ENCODE measurements around the gene KIAA2012.
"Not testable (repeated sequence)": the region's sequence is repeated elsewhere in the genome, so short reads cannot be mapped to it uniquely, and the experiment has no call there.

The KIAA2012 gene

DNA sequence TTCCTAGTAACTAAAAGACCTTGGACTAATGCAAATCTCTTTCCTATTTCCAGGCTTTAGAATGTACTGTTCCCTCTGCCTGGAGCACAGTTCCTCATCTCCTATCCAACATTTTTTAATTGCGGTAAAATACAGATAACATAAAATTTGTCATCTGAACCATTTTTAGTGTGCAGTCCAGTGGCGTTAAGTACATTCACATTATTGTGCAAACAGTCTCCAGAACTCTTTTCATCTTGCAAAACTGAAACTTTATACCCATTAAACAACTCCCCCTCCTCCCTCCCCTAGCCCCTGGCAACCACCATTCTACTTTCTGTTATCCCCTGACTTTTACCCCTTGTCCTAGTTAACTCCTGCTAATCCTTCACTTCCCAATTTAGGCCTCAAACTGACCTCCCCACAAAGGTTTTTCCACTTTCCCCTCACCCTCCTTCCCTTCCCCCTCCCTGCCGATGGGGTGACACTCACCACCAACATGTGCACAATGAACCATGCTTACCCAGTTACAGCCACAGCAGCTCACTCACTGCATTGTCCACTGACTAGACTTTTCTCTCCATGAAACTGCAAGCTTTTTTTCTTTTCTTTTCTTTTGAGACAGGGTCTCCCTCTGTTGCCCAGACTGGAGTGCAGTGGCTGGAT lies 54.8 kb downstream of the KIAA2012 start:
- TF ChIP-seq, protein P1, sequence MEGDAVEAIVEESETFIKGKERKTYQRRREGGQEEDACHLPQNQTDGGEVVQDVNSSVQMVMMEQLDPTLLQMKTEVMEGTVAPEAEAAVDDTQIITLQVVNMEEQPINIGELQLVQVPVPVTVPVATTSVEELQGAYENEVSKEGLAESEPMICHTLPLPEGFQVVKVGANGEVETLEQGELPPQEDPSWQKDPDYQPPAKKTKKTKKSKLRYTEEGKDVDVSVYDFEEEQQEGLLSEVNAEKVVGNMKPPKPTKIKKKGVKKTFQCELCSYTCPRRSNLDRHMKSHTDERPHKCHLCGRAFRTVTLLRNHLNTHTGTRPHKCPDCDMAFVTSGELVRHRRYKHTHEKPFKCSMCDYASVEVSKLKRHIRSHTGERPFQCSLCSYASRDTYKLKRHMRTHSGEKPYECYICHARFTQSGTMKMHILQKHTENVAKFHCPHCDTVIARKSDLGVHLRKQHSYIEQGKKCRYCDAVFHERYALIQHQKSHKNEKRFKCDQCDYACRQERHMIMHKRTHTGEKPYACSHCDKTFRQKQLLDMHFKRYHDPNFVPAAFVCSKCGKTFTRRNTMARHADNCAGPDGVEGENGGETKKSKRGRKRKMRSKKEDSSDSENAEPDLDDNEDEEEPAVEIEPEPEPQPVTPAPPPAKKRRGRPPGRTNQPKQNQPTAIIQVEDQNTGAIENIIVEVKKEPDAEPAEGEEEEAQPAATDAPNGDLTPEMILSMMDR (IDR thresholded peaks at IDR 0.05; ENCODE audit: low read depth, low read length), result no peak
- TF ChIP-seq MAX (IDR thresholded peaks at IDR 0.05; ENCODE audit: low read depth, low read length) (peak; percentile 41; the same call in 1 of the 2 replicates), POLR2A (IDR thresholded peaks at IDR 0.05; ENCODE audit: extremely low read depth, insufficient read length) (no peak), MYC (IDR thresholded peaks at IDR 0.05; ENCODE audit: low read depth, low read length) (no peak)
- DNase-seq (ENCODE audit: low read depth), result peak; percentile 56
- no peak overlapping the region for H3K4me3 ChIP-seq (ENCODE audit: low read depth, low read length)

- H3K4me3 ChIP-seq (ENCODE audit: low read depth, low read length), result no peak overlapping the region
- TF ChIP-seq, protein P1 (IDR thresholded peaks at IDR 0.05; ENCODE audit: low read depth, low read length), result no peak
- no peak for TF ChIP-seq MYC (IDR thresholded peaks at IDR 0.05; ENCODE audit: low read depth, low read length)
- TF ChIP-seq POLR2A (IDR thresholded peaks at IDR 0.05; ENCODE audit: extremely low read depth, insufficient read length), result no peak
- TF ChIP-seq MAX (IDR thresholded peaks at IDR 0.05; ENCODE audit: low read depth, low read length), result no peak
- no peak for DNase-seq (ENCODE audit: low read depth)
Measured at GRCh38 chr2:202129841-202130240, 56.8 kb downstream of the KIAA2012 start.

GRCh38 chr2:202133200-202133908 lies 60.3 kb downstream of the KIAA2012 start:
- no peak for DNase-seq (ENCODE audit: low read depth)
- TF ChIP-seq MYC (IDR thresholded peaks at IDR 0.05; ENCODE audit: low read depth, low read length), result no peak
- TF ChIP-seq, protein P1 (IDR thresholded peaks at IDR 0.05; ENCODE audit: low read depth, low read length), result no peak
- TF ChIP-seq POLR2A (IDR thresholded peaks at IDR 0.05; ENCODE audit: extremely low read depth, insufficient read length), result no peak
- TF ChIP-seq MAX (IDR thresholded peaks at IDR 0.05; ENCODE audit: low read depth, low read length), result no peak
- H3K4me3 ChIP-seq (ENCODE audit: low read depth, low read length), result no peak overlapping the region

DNA sequence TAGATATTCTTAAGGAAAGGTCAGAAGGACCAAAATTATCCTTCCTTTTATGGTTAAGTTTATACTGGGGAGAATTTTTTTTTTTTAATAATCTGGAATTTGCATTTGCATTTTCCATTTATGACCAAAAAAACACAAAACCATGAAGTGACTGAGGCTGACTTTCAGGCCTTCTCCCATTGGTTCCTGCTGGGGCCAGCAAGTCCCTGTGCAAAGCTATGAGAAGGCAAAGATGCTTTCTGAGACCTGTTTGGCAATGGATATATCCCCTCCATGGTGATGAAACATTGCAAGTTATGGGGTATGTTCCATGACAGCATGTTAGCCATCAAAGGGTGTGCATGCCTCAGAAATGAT lies 60.8 kb downstream of the KIAA2012 start:
- TF ChIP-seq MAX (IDR thresholded peaks at IDR 0.05; ENCODE audit: low read depth, low read length) (no peak), MYC (IDR thresholded peaks at IDR 0.05; ENCODE audit: low read depth, low read length) (no peak), POLR2A (IDR thresholded peaks at IDR 0.05; ENCODE audit: extremely low read depth, insufficient read length) (no peak)
- TF ChIP-seq, protein P1 (IDR thresholded peaks at IDR 0.05; ENCODE audit: low read depth, low read length), result no peak
- DNase-seq (ENCODE audit: low read depth), result no peak
- no peak overlapping the region for H3K4me3 ChIP-seq (ENCODE audit: low read depth, low read length)

DNA sequence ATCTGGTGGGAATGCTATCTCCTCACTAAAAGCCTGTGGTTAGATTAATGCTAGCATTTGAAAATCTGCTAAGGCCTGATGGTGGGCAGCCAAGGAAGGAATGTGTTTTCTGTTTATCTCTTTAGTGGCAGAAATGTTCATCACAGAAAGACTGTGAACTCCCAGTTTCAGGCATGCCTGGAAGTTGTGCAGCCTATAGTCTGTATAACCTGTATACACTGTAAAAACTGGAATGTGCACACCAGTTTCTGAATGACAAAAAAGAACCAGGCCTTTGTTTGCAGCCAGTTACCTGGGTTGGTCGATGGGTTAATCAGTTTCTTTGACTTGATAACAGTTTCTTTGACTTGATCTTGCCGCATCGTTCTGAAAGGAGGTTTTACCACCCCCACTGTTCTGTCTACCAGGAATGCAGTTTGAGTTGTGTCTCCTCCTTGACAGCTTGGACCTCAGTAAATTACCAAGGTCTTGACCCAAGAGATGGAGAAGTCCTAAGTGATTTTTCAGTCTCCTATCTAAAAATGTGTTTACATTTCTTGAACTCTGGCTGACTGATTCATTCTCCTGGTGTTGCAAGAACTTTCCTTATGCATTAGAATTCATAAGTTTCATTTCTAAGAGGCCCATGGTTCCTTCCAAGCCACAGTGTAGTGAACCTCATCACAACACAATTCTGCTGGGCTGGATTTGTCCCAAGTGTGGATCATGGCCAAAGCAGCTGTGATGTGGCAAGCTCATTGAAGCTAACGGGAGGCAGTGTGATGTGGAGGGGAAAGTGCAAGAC lies 62.2 kb downstream of the KIAA2012 start:
- no peak for DNase-seq (ENCODE audit: low read depth)
- TF ChIP-seq, protein P1 (IDR thresholded peaks at IDR 0.05; ENCODE audit: low read depth, low read length), result no peak
- no peak overlapping the region for H3K4me3 ChIP-seq (ENCODE audit: low read depth, low read length)

DNA sequence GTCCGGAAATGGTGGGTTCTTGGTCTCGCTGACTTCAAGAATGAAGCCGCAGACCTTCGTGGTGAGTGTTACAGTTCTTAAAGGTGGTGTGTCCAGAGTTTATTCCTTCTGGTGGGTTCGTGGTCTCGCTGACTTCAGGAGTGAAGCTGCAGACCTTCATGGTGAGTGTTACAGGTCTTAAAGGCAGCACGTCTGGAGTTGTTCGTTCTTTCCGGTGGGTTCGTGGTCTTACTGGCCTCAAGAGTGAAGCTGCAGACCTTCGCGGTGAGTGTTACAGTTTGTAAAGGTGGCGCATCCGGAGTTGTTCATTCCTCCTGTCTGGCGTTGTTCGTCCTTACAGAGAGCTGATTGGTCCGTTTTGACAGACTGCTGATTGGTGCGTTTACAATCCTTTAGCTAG lies 63.0 kb downstream of the KIAA2012 start:
- not testable (repeated sequence) for DNase-seq (ENCODE audit: low read depth); H3K4me3 ChIP-seq (ENCODE audit: low read depth, low read length)

Measured in NB4 (cell line).